Calu3 (cell line): Measurements from ENCODE around the gene MFSD12. TPM values are rescaled to one million over a fixed set of nuclear protein-coding genes. Genes with fewer than 3 reads are reported as not detected.

Experiments used
- BruUV-seq: library from RNA; stranded (reverse); fragments of 400-500 nt; replicated peaks from 2 replicates; lab custom pipeline; 2021; lab: Mats Ljungman, UMichigan
- CTCF ChIA-PET: fragments of 300-600 bp; sonication (Branson Sonifier 250); formaldehyde crosslinking; loops from one replicate; lab custom pipeline; 2022; ENCODE audit warnings: antibody characterized with exemption; lab: Charles Lee
- DNase-seq: peaks from one replicate; pipeline ENCODE4 v3.0.0; 2022
- H3K27ac Mint-ChIP-seq: one replicate; pipeline ENCODE4 v1.8.0; 2022; ENCODE audit warnings: mixed read lengths; ENCODE audit not compliant: unreplicated experiment
- H3K27me3 Mint-ChIP-seq: one replicate; pipeline ENCODE4 v1.8.0; 2022; ENCODE audit warnings: mixed read lengths; ENCODE audit not compliant: unreplicated experiment
- H3K36me3 Mint-ChIP-seq: one replicate; pipeline ENCODE4 v1.8.0; 2022; ENCODE audit warnings: mild to moderate bottlenecking, moderate library complexity, mixed read lengths; ENCODE audit not compliant: insufficient read depth, unreplicated experiment
- H3K4me1 Mint-ChIP-seq: one replicate; pipeline ENCODE4 v1.8.0; 2022; ENCODE audit warnings: mild to moderate bottlenecking, low read depth, mixed read lengths; ENCODE audit not compliant: unreplicated experiment
- H3K4me3 Mint-ChIP-seq: one replicate; pipeline ENCODE4 v1.8.0; 2022; ENCODE audit warnings: mild to moderate bottlenecking, low read depth, moderate library complexity, mixed read lengths; ENCODE audit not compliant: unreplicated experiment
- H3K9me3 Mint-ChIP-seq: one replicate; pipeline ENCODE4 v1.8.0; 2022; ENCODE audit warnings: low read depth, mixed read lengths; ENCODE audit not compliant: unreplicated experiment
- CTCF ChIP-seq: fragments of 200-600 bp; IDR thresholded peaks from one replicate; pipeline ENCODE4 v1.8.0; 2022; ENCODE audit warnings: antibody characterized with exemption; ENCODE audit not compliant: unreplicated experiment
- intact Hi-C: fragments of 100-400 bp; cut with micrococcal nuclease; formaldehyde crosslinking; loops from one replicate; pipeline ENCODE4 v1.10.0; 2022; ENCODE audit not compliant: unreplicated experiment
- total RNA-seq: library from RNA; stranded (reverse); gene quantifications from 2 replicates; pipeline ENCODE4 v1.2.3, GENCODE V29; 2022

Gene MFSD12
- total RNA-seq, 1 experiment from 2014 or later: 105 TPM

GRCh38 chr19:3501780-3502179, 55.6 kb downstream of the MFSD12 start:
- TF ChIP-seq CTCF: no peak
- Mint-ChIP-seq H3K36me3 (peaks cover 36% of the 10 kb centered on the region), H3K27me3 (no peaks in the 10 kb centered on the region), H3K4me3 (no peak overlapping the region), H3K9me3 (no peaks in the 10 kb centered on the region), H3K4me1 (no peaks in the 10 kb centered on the region), H3K27ac (no peak overlapping the region)
- no TSS peak for BruUV-seq
- intact Hi-C loops: no loop called here
- no peak for DNase-seq
- CTCF ChIA-PET: interaction anchor here (0.7 kb wide), 1 partner anchor 18 kb away, joined by 5 read pairs; the partner anchor contains the start of gene SMIM44

GRCh38 chr19:3500429-3501101, 56.8 kb downstream of the MFSD12 start, which contains the start of gene DOHH:
Gene DOHH, minus strand, starts transcription at chr19:3500674. Its CDS starts 3,860 bp downstream, at chr19:3496814.
- Mint-ChIP-seq H3K27me3 (no peaks in the 10 kb centered on the region), H3K9me3 (no peaks in the 10 kb centered on the region), H3K4me1 (no peaks in the 10 kb centered on the region), H3K4me3 (peak within 1 kb of the TSS; percentile 92), H3K36me3 (peaks cover 25% of the 10 kb centered on the region), H3K27ac (peak within 1 kb of the TSS; percentile 99)
- CTCF ChIA-PET: interaction anchor here (0.5 to 1.2 kb wide), 4 partner anchors 15 to 210 kb away, joined by 3 to 9 read pairs (median 3); no protein-coding TSS in a partner anchor
- TF ChIP-seq CTCF: no peak
- intact Hi-C loops: no loop called here
- DNase-seq: peak; percentile 90
- BruUV-seq: no TSS peak

GRCh38 chr19:3499738-3500428, 57.5 kb downstream of the MFSD12 start:
- Mint-ChIP-seq H3K27ac (peak overlapping the region; percentile 99), H3K27me3 (no peaks in the 10 kb centered on the region), H3K9me3 (no peaks in the 10 kb centered on the region), H3K4me3 (peak overlapping the region; percentile 92), H3K4me1 (no peaks in the 10 kb centered on the region), H3K36me3 (peaks cover 28% of the 10 kb centered on the region)
- intact Hi-C loops: no loop called here
- TSS peak; percentile 63 for BruUV-seq
- DNase-seq: no peak
- CTCF ChIA-PET: interaction anchor here (1.0 to 1.2 kb wide), 2 partner anchors 15 kb away, joined by 3 read pairs; no protein-coding TSS in a partner anchor
- TF ChIP-seq CTCF: no peak

- no peak overlapping the region for H3K27ac Mint-ChIP-seq
- no peak for TF ChIP-seq CTCF
- intact Hi-C loops: no loop called here
- CTCF ChIA-PET: no interaction called here
- H3K27me3 Mint-ChIP-seq: no peaks in the 10 kb centered on the region
- no peak for DNase-seq
- no peak overlapping the region for H3K4me3 Mint-ChIP-seq
- no peaks in the 10 kb centered on the region for H3K4me1 Mint-ChIP-seq
- no peaks in the 10 kb centered on the region for H3K9me3 Mint-ChIP-seq
- BruUV-seq: no TSS peak
- H3K36me3 Mint-ChIP-seq: peaks cover 34% of the 10 kb centered on the region
These were observed 59.4 kb downstream of the MFSD12 start for GRCh38 chr19:3497757-3498520.
